Right ventricle myocardium inferior (tissue), 1 donor: ENCODE data around the gene ADRB1. TPM values are rescaled to one million over a fixed set of nuclear protein-coding genes. Genes with fewer than 3 reads are reported as not detected.

Source experiments
- ATAC-seq: fragments of 200-7000 bp; cut with Tn5 transposase; one replicate; pipeline ENCODE4 v1.9.1; 2020; ENCODE audit warnings: mild to moderate bottlenecking, moderate library complexity
- DNase-seq: peaks from one replicate; pipeline ENCODE4 v3.0.0; 2021; ENCODE audit errors: missing footprints
- intact Hi-C: fragments of 100-400 bp; cut with DNase I; formaldehyde crosslinking; loops from one replicate; pipeline ENCODE4 v1.11.0; 2022
- total RNA-seq: library from RNA; stranded (reverse); fragmentation: NEBNext Ultra II Directional; extraction: Animal tissue kit (Norgen Biotek cat#: 25700); gene quantifications from one replicate; pipeline ENCODE4 v1.2.1, GENCODE V29; 2021
- donor health status: DM: no; HTN: yes; CAD: no; lungs with severe emphysema.

Gene ADRB1
- total RNA-seq, 1 donor from 2014 or later, result 63.1 TPM

DNA sequence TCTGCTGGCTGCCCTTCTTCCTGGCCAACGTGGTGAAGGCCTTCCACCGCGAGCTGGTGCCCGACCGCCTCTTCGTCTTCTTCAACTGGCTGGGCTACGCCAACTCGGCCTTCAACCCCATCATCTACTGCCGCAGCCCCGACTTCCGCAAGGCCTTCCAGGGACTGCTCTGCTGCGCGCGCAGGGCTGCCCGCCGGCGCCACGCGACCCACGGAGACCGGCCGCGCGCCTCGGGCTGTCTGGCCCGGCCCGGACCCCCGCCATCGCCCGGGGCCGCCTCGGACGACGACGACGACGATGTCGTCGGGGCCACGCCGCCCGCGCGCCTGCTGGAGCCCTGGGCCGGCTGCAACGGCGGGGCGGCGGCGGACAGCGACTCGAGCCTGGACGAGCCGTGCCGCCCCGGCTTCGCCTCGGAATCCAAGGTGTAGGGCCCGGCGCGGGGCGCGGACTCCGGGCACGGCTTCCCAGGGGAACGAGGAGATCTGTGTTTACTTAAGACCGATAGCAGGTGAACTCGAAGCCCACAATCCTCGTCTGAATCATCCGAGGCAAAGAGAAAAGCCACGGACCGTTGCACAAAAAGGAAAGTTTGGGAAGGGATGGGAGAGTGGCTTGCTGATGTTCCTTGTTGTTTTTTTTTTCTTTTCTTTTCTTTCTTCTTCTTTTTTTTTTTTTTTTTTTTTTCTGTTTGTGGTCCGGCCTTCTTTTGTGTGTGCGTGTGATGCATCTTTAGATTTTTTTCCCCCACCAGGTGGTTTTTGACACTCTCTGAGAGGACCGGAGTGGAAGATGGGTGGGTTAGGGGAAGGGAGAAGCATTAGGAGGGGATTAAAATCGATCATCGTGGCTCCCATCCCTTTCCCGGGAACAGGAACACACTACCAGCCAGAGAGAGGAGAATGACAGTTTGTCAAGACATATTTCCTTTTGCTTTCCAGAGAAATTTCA lies 1.7 kb downstream of the ADRB1 start:
- intact Hi-C loops, result loop anchor here (10.0 kb wide), 1 partner anchor 151 kb away; no protein-coding TSS in a partner anchor
- no peak for ATAC-seq
- peak; percentile 82 for DNase-seq

- DNase-seq, result no peak
- intact Hi-C loops, result loop anchor here (10.0 kb wide), 1 partner anchor 151 kb away; no protein-coding TSS in a partner anchor
- ATAC-seq, result no peak
Observed at GRCh38 chr10:114046087-114046458, 2.4 kb downstream of the ADRB1 start.

DNA sequence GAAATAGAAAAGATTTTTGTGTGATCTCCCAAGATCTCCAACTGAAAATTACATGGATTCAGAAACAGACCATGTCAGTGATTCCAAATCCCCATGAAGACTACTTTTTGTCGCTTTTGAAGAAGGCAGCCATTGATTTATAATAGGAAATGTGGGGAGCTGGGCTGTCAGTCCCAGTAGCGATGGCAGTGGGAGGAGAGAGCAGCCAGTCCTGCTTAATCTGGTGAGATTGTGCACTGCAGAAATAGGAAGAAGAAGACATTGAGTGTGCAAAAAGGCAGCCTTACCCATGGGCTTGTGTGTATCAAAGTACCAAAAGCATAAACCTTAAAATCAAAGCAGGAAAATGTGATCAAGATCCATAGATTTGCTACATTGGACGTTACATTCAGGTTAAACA lies 4.8 kb downstream of the ADRB1 start:
- ATAC-seq, result no peak
- no peak for DNase-seq
- intact Hi-C loops, result loop anchor here (2.0 to 10.0 kb wide), 2 partner anchors 16 to 154 kb away; no protein-coding TSS in a partner anchor

DNA sequence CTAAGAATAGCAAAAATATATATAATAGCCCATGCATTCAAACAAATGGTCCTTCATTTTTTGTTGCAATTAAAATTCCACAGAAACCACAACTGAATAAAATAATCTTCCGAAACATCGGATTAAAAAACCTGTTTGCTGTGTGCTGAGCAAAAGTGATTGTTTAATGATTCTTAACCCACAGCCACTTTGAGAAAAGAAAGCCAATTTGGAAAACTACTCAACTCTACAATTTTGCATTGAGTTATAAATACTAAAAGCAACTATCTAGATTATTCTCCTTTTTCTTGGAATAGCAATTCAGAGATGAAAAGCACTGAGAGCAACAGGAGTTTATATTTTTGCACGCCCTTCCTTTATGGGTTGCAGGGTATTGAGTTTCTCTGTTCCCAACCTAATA lies 8.0 kb downstream of the ADRB1 start:
- intact Hi-C loops, result loop anchor here (2.0 kb wide), 1 partner anchor 49 kb away; no protein-coding TSS in a partner anchor
- ATAC-seq (no peak), DNase-seq (no peak)

- ATAC-seq (no peak), DNase-seq (no peak)
- intact Hi-C loops, result no loop called here
Observed at GRCh38 chr10:114052255-114052654, 8.6 kb downstream of the ADRB1 start.

GRCh38 chr10:114053946-114054345 lies 10.3 kb downstream of the ADRB1 start:
- ATAC-seq, result no peak
- intact Hi-C loops, result no loop called here
- DNase-seq, result no peak

GRCh38 chr10:114057855-114058254 lies 14.2 kb downstream of the ADRB1 start:
- no peak for DNase-seq
- intact Hi-C loops, result no loop called here
- ATAC-seq, result no peak

DNA sequence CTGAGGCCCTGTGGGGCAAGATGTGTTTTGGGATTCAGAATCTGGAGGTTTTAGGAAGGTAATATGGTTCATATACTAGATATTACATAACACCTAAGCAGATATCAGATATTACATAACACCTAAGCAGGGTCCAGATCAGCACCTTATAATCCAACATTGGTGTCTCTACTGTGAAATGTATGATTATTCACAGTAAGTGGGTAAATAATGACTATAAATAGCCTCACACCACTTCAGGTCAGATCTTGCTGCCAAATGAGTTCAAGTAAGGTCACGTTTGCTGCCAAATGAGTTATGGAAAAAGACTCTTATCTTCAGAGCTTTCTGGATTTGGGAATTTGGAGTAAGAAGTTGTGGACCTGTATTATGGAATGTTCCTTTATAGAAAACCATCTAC lies 14.6 kb downstream of the ADRB1 start:
- intact Hi-C loops, result no loop called here
- DNase-seq (no peak), ATAC-seq (peak; percentile 60)

- DNase-seq (no peak), ATAC-seq (no peak)
- intact Hi-C loops, result no loop called here
Observed at GRCh38 chr10:114059561-114059960, 15.9 kb downstream of the ADRB1 start.

DNA sequence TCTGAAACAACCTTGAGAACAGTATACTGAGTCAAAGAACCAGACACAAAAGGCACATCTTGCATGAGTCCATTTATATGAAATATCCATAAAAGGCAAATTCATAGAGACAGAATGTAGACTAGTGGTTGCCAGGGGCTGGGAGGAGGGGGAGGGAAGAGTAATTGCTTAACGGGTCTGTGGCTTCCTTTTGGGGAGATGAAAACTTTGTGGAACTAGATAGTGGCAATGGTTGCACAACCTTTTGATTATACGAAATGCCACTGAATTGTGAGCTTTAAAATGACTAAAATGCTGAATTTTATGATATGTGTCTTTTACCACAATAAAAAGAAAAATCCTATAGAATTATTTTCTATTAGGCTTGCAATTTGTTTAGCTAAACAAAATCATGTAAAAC lies 16.8 kb downstream of the ADRB1 start:
- ATAC-seq (no peak), DNase-seq (no peak)
- intact Hi-C loops, result no loop called here

DNA sequence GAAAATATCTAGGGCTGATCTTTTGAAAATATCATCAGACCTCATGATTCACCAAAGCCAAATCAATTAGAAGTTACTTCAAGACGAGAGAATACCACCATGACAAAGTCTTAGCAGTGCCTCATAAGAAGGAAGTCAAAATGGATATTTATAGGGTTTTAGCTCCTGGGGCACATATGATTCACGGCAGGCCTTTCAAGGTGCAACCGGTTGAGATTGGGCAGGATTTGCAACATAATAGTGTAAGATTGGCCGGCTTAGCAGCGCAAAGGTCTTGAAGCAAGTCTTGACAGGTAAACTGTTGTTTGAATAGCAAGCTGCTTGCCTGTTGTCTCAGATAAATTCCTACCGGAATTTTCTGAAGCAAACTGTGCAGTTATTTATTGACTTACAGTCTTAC lies 17.5 kb downstream of the ADRB1 start:
- intact Hi-C loops, result no loop called here
- DNase-seq (no peak), ATAC-seq (no peak)

GRCh38 chr10:114061789-114062188 lies 18.1 kb downstream of the ADRB1 start:
- intact Hi-C loops, result no loop called here
- ATAC-seq (no peak), DNase-seq (no peak)

- intact Hi-C loops, result loop anchor here (2.0 to 5.0 kb wide), 2 partner anchors 16 to 212 kb away; partner anchors contain the start of genes DCLRE1A and NHLRC2
- ATAC-seq (peak; percentile 92), DNase-seq (peak; percentile 77)
Observed at GRCh38 chr10:114064151-114065048, 20.7 kb downstream of the ADRB1 start.

GRCh38 chr10:114065049-114065435 lies 21.4 kb downstream of the ADRB1 start:
- ATAC-seq, result no peak
- intact Hi-C loops, result loop anchor here (2.0 to 5.0 kb wide), 2 partner anchors 16 to 213 kb away; partner anchors contain the start of genes DCLRE1A and NHLRC2
- DNase-seq, result no peak

- ATAC-seq (peak; percentile 18), DNase-seq (no peak)
- intact Hi-C loops, result loop anchor here (5.0 kb wide), 1 partner anchor 216 kb away; the partner anchor contains the start of genes DCLRE1A and NHLRC2
Observed at GRCh38 chr10:114068054-114068707, 24.5 kb downstream of the ADRB1 start.

DNA sequence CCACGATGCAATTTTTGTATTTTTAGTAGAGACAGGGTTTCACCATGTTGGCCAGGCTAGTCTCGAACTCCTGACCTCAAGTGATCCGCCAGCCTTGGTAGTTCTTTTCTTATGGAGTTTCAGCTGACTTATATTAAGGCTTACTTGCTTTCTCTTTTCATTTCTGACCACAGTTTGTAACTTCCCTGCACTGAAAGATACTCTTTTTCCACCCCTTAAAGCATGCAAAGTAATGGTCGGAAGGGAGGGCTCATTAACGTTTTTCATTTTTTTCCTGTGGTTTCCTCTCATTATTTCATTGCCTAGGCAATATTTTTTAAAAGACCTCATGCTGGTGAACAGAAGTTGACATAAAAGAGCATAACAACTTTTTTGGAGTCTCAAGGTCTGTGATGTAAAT lies 27.0 kb downstream of the ADRB1 start:
- DNase-seq (no peak), ATAC-seq (no peak)
- intact Hi-C loops, result no loop called here

DNA sequence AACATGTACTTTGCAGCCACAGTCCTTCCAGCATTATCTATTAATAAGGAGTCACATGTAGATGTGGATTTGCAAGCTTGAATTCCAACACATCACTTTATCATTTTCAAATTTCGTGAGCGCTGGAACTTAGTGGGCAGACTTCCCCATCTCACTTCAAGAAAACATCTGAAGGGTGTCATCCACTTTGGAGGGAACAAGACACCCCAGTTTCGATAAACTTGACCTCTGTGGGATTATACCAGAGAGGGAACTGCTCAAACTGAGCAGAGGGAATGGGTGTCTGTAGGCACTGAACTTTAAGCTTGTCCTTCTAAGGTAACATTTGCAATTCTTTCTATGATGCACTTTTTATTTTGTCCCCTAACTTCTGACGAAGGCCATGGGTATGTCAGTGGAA lies 27.5 kb downstream of the ADRB1 start:
- DNase-seq (no peak), ATAC-seq (no peak)
- intact Hi-C loops, result no loop called here

DNA sequence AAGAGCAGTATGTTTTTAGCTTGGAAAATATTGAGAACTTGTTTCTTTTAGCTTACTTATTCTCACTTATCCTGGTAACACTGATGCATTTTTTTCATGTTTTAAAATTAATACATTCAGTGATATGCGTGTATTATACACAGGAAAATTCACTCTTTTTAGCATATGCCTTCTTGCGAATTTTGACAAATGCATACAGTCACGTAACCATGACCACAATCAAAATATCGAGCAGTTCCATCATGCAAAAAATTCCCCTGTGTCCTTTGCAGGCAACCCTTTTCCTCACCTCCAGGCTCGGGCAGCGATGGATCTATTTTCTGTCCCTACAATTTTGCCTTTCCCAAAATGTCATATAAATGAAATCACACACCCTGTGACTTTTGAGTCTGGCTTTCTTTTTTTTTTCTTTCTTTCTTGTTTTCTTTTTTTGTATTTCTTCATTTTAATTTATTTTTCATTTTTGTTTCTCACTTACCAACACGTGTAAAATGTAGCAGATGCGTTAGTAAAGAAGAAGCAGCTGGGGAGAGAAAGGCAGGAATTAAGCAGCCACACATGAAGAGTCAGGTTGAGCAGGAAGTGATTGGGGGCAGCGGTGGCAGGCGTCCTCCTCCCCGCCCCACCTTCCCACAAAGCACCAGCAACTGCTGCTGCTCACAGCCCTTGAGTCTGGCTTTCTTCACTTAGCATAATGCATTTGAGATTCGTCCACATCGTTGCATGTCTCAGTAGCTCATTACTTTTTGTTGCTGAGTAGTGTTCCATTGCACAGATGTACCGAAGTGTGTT lies 29.9 kb downstream of the ADRB1 start:
- DNase-seq (no peak), ATAC-seq (no peak)
- intact Hi-C loops, result no loop called here
